ENCODE measurements around the gene GCNT3.
"Not testable (repeated sequence)": the region's sequence is repeated elsewhere in the genome, so short reads cannot be mapped to it uniquely, and the experiment has no call there.

GCNT3 gene

DNA sequence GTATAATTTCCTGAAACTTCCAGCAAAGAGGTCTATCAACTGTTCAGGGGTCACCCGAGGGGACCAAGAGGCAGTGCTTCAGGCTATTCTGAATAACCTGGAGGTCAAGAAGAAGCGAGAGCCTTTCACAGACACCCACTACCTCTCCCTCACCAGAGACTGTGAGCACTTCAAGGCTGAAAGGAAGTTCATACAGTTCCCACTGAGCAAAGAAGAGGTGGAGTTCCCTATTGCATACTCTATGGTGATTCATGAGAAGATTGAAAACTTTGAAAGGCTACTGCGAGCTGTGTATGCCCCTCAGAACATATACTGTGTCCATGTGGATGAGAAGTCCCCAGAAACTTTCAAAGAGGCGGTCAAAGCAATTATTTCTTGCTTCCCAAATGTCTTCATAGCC is 6.8 kb downstream of the GCNT3 start:
- DNase-seq = no peak

GRCh38 chr15:59622289-59622688 is 10.7 kb downstream of the GCNT3 start:
- no peak for DNase-seq

GRCh38 chr15:59632714-59633113 is 21.1 kb downstream of the GCNT3 start:
- DNase-seq = no peak

DNA sequence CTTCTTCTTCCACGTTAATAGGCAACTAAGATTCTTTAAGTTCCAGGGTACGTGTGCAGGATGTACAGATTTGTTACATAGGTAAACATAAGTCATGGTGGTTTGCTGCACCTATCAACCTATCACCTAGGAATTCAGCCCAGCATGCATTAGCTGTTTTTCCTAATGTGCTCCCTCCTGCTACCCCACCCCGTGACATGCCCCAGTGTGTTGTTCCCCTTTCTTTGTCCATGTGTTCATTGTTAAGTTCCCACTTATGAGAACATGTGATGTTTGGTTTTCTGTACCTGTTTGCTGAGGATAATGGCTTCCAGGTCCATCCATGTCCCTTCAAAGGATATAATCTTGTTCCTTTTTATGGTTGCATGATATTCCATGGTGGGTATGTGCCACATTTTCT is 24.6 kb downstream of the GCNT3 start:
- DNase-seq = no peak

DNA sequence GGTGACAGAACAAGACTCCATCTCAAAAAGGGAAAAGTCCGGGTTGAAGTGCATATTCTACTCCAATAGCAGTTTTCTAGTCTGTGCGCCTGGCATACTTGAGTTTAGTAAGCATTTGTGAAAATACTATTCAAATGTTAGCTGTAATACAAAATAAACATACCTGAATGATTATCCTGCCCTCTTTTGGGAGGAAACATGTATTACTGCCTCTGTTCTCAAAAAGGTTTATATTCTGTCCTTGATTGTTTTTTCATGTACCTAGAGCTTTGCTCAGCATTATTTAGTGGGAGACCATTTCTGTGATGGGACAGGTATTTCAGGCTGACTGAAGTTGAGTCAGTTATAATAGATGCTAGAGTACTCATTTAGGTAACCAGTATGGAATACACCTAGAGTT is 25.9 kb downstream of the GCNT3 start:
- DNase-seq = not testable (repeated sequence)

DNA sequence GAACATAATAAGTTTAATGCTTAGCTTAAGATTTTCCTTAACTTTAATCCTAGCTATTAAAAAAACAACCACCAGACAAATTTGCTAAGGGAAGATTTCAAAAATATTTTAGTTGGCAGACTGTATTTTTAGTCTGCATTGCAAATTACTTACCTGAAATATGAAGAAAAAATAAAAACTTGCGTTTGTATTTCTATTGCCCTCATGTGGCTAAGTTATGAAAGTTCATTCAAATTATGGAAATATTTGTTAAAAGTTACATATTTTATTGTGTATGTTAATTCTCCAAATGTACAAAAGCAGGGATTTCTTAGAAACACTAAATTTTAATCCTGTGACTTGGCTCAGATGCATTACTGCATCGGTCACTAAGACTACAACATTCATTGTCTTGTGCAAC is 30.8 kb downstream of the GCNT3 start:
- DNase-seq = no peak

GRCh38 chr15:59644756-59645155 is 33.2 kb downstream of the GCNT3 start:
- no peak for DNase-seq

DNA sequence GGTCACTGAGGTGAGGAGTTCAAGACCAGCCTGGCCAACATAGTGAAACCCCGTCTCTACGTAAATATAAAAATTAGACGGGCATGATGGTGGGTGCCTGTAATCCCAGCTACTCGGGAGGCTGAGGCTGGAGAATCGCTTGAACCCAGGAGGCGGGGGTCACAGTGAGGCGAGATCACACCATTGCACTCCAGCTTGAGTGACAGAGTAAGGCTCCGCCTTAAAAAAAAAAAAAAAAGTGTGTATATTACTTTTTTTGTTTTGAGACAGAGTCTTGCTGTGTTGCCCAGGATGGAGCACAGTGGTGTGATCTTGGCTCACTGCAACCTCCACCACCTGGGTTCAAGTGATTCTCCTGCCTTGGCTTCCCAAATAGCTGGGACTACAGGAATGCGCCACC is 34.2 kb downstream of the GCNT3 start:
- DNase-seq = not testable (repeated sequence)

DNA sequence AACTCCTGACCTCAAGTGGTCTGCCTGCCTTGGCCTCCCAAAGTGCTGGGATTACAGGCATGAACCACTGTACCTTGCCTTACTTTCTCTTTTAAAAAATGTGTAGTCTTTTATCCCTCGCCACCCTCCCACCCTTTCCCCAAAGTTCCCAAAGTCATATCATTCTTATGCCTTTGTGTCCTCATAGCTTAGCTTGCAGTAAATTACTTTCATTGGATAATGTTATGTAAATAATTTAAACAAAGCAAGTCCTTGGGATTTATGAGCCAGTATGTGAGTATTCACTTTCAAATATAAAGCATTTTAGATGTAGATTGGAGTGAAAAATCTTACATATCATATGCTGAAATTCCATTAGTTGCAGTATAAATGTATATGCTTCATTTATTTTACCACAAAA is 34.7 kb downstream of the GCNT3 start:
- DNase-seq = no peak

GRCh38 chr15:59647085-59647484 is 35.5 kb downstream of the GCNT3 start:
- DNase-seq = no peak

GRCh38 chr15:59649603-59650002 is 38.0 kb downstream of the GCNT3 start:
- DNase-seq = no peak

- no peak for DNase-seq
These were observed 42.5 kb downstream of the GCNT3 start for GRCh38 chr15:59654046-59654445.

GRCh38 chr15:59656897-59657634 is 45.5 kb downstream of the GCNT3 start, which contains the start of gene GTF2A2:
Gene GTF2A2, minus strand, starts transcription at chr15:59657515. Its CDS starts 5,238 bp downstream, at chr15:59652277.
- DNase-seq = peak; percentile 48

DNA sequence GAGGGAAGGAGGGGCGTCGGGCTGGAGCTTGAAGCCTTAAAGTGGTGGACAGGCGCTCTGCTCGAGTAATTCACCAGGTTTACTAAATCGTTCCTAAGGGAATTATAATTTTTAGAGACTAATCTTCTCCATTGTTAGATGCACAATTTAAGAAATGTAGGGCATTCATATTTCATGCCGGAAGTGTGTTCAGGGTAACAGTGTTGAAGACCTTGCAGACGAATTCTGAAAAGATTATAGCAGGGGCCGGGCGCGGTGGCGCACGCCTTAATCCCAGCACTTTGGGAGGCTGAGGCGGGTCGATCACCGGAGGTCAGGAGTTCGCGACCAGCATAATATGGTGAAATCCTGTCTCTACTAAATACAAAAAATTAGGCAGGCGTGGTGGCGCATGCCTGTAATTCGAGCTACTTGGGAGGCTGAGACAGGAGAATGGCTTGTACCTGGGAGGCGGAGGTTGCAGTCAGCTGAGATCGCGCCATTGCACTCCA is 46.1 kb downstream of the GCNT3 start:
- DNase-seq = no peak

GRCh38 chr15:59659366-59659765 is 47.8 kb downstream of the GCNT3 start:
- no peak for DNase-seq

DNA sequence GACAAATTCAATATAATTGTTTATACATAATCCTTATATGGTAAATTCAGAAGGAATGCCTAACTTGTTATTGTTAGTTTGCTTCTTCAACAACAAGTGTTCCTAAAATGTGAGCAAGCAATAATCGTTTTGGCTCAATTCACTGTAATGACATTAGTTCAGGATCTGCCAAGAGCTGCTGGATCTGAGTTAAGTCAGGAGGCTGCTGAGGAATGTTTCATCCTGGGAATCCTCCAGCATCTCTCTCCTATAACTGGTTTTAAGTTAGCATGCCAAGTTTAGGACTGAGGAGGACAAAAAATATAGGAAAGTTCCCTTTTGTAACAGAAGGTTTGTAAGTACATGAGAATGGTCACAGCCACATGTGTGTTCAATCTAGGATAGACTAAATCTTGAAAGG is 50.7 kb downstream of the GCNT3 start:
- no peak for DNase-seq

DNA sequence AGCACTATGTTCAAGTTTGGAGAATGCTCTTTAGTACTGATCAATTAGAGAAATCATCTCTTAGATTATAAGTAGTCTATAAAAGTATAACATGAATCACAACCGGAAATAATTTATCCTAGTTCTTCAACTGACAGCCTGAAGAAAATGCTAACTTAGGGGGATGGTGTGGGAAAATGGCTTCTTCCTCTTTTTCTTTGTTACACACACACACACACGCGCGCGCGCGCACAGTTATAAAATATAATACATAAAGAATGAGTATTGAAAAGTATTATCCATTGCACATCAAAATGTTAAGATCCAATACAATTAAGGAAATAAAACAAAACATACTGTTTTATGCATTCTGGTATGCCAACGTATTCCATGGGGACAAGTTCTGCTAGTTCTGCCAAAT is 57.0 kb downstream of the GCNT3 start:
- no peak for DNase-seq
